ENCODE data around the gene FILIP1L. TPM values are rescaled to one million over a fixed set of nuclear protein-coding genes. Genes with fewer than 3 reads are reported as not detected.

FILIP1L gene
- total RNA-seq, 2 experiments from 2014 or later = not detected

GRCh38 chr3:99885085-99885484 is 229.2 kb downstream of the FILIP1L start:
- Histone ChIP-seq H3K27ac (ENCODE audit: low read depth, low read length, poor library complexity, severe bottlenecking) (no peak overlapping the region), H3K36me3 (ENCODE audit: insufficient read depth, low read length) (no peaks in the 10 kb centered on the region), H3K4me3 (ENCODE audit: low read depth, low read length, poor library complexity, severe bottlenecking) (no peak overlapping the region), H3K4me2 (ENCODE audit: low read length) (no peak overlapping the region), H3K4me1 (ENCODE audit: insufficient read depth, low read length, poor library complexity, severe bottlenecking) (no peaks in the 10 kb centered on the region), H3K9me3 (ENCODE audit: low read length) (no peaks in the 10 kb centered on the region), H3K79me2 (ENCODE audit: insufficient read depth, low read depth, low read length) (no peaks in the 10 kb centered on the region), H3K9me2 (ENCODE audit: insufficient read depth, low read length) (no peaks in the 10 kb centered on the region), H4K20me1 (ENCODE audit: insufficient read depth, low read length) (peaks cover 5% of the 10 kb centered on the region; the same call in 1 of the 2 replicates), H2AFZ (ENCODE audit: low read length) (no peak overlapping the region)
- no peak for DNase-seq (ENCODE audit: low spot score)
- ChIA-PET CTCF (ENCODE audit: unreplicated experiment) (no interaction called here), POLR2A (no interaction called here)
- TF ChIP-seq CTCF (conservative IDR thresholded peaks at IDR 0.05; ENCODE audit: low read length) (no peak), EZH2phosphoT487 (IDR thresholded peaks at IDR 0.05; ENCODE audit: borderline replicate concordance, low read depth, low read length) (no peak)
- intact Hi-C loops (cut with micrococcal nuclease; ENCODE audit: unreplicated experiment) = no loop called here
- no TSS peak for BruUV-seq (replicated peaks)

- Histone ChIP-seq H3K9me3 (ENCODE audit: low read length) (no peaks in the 10 kb centered on the region), H3K4me3 (ENCODE audit: low read depth, low read length, poor library complexity, severe bottlenecking) (no peak overlapping the region), H3K9me2 (ENCODE audit: insufficient read depth, low read length) (no peaks in the 10 kb centered on the region), H4K20me1 (ENCODE audit: insufficient read depth, low read length) (peaks cover 5% of the 10 kb centered on the region; the same call in 1 of the 2 replicates), H3K79me2 (ENCODE audit: insufficient read depth, low read depth, low read length) (no peaks in the 10 kb centered on the region), H3K36me3 (ENCODE audit: insufficient read depth, low read length) (no peaks in the 10 kb centered on the region), H3K4me2 (ENCODE audit: low read length) (no peak overlapping the region), H2AFZ (ENCODE audit: low read length) (no peak overlapping the region), H3K4me1 (ENCODE audit: insufficient read depth, low read length, poor library complexity, severe bottlenecking) (no peaks in the 10 kb centered on the region), H3K27ac (ENCODE audit: low read depth, low read length, poor library complexity, severe bottlenecking) (no peak overlapping the region)
- no TSS peak for BruUV-seq (replicated peaks)
- ChIA-PET POLR2A (interaction anchor here (1.1 kb wide), 1 partner anchor 14 kb away, joined by 3 read pairs; no protein-coding TSS in a partner anchor), CTCF (ENCODE audit: unreplicated experiment) (no interaction called here)
- intact Hi-C loops (cut with micrococcal nuclease; ENCODE audit: unreplicated experiment) = no loop called here
- TF ChIP-seq EZH2phosphoT487 (IDR thresholded peaks at IDR 0.05; ENCODE audit: borderline replicate concordance, low read depth, low read length) (no peak), CTCF (conservative IDR thresholded peaks at IDR 0.05; ENCODE audit: low read length) (no peak)
- DNase-seq (ENCODE audit: low spot score) = no peak
These were observed 229.8 kb downstream of the FILIP1L start for GRCh38 chr3:99884484-99884883.

- CTCF ChIA-PET (ENCODE audit: unreplicated experiment) = no interaction called here
- TF ChIP-seq CTCF (conservative IDR thresholded peaks at IDR 0.05; ENCODE audit: low read length) = no peak
- TF ChIP-seq EZH2phosphoT487 (IDR thresholded peaks at IDR 0.05; ENCODE audit: borderline replicate concordance, low read depth, low read length) = no peak
- intact Hi-C loops (cut with micrococcal nuclease; ENCODE audit: unreplicated experiment) = no loop called here
- no peaks in the 10 kb centered on the region for H3K79me2 ChIP-seq (ENCODE audit: insufficient read depth, low read depth, low read length)
- H3K4me3 ChIP-seq (ENCODE audit: low read depth, low read length, poor library complexity, severe bottlenecking) = no peak overlapping the region
- BruUV-seq (replicated peaks) = no TSS peak
- peaks cover 5% of the 10 kb centered on the region; the same call in 1 of the 2 replicates for H4K20me1 ChIP-seq (ENCODE audit: insufficient read depth, low read length)
- H3K9me2 ChIP-seq (ENCODE audit: insufficient read depth, low read length) = no peaks in the 10 kb centered on the region
- POLR2A ChIA-PET = interaction anchor here (1.1 kb wide), 1 partner anchor 15 kb away, joined by 3 read pairs; no protein-coding TSS in a partner anchor
- no peaks in the 10 kb centered on the region for H3K4me1 ChIP-seq (ENCODE audit: insufficient read depth, low read length, poor library complexity, severe bottlenecking)
- no peak for DNase-seq (ENCODE audit: low spot score)
- H3K27ac ChIP-seq (ENCODE audit: low read depth, low read length, poor library complexity, severe bottlenecking) = no peak overlapping the region
- no peaks in the 10 kb centered on the region for H3K36me3 ChIP-seq (ENCODE audit: insufficient read depth, low read length)
- no peaks in the 10 kb centered on the region for H3K9me3 ChIP-seq (ENCODE audit: low read length)
- H2AFZ ChIP-seq (ENCODE audit: low read length) = no peak overlapping the region
- no peak overlapping the region for H3K4me2 ChIP-seq (ENCODE audit: low read length)
These were observed 230.6 kb downstream of the FILIP1L start for GRCh38 chr3:99883693-99884092.
